Stimulated activated CD4-positive, alpha-beta T cell treated with anti-CD3 and anti-CD28 coated beads, TNF-alpha, amount 100 ng/mL, for 1 hour (primary cell): ENCODE data around the gene NPHP4.
"Not testable (repeated sequence)": the region's sequence is repeated elsewhere in the genome, so short reads cannot be mapped to it uniquely, and the experiment has no call there.

ENCODE experiments used
- DNase-seq, 3 donors: peaks; one replicate each; pipeline ENCODE4 v3.0.0-alpha.2; 2020; ENCODE audit warnings: low read depth in 3 of 3, low spot score in 1 of 3

NPHP4 gene

GRCh38 chr1:5859766-5860165, 132.5 kb downstream of the NPHP4 start:
- DNase-seq, result no peak

DNA sequence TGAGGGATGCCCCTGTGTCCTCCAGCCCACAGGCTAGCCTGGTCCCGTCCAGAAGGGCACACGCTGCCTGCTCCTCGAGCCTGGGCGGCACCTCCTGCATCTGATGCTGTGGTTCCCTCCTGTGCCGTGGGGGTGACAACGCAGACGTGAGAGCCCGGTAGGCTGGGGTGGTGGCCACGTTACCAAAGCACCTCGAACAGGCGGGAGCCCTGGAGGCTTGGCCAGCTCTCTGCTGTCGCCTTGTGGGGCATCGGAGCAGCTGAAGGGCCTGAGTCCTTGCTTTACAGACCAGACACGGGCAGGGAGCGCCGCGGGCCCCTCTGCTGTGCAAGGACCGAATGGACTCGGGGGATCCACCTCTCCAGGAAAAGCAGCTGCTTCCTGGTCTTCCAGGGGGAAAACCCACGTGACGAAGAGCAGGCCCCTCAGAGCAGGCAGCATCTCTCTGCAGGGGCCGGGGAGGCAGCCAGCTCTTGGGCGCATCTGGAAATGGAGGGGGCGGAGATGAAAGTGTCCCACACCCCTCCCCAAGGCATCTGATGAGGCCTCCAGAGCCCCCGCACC, 133.3 kb downstream of the NPHP4 start:
- DNase-seq, result no peak

GRCh38 chr1:5858246-5858645, 134.0 kb downstream of the NPHP4 start:
- DNase-seq, result no peak

GRCh38 chr1:5857508-5858090, 134.6 kb downstream of the NPHP4 start:
- no peak for DNase-seq

DNA sequence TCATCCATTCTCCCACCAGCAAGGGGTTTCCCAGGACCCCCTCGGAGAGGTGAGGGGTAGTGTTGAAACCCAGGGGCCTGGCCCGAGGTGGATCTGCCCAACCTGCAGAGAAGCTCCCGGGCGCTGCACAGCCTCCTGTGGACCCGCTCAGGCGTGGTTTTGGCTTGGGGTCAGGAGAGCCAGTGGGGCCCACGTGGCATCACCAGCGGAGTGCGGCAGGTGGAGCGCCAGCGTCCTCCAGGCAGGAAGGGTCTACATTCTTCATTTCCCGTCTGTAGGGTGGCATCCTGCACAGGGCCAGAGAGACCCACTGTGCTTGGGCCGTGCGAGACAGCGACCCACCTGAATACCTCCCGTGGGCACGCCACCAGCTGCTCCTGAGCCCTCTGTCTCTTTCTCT, 135.2 kb downstream of the NPHP4 start:
- no peak for DNase-seq

DNA sequence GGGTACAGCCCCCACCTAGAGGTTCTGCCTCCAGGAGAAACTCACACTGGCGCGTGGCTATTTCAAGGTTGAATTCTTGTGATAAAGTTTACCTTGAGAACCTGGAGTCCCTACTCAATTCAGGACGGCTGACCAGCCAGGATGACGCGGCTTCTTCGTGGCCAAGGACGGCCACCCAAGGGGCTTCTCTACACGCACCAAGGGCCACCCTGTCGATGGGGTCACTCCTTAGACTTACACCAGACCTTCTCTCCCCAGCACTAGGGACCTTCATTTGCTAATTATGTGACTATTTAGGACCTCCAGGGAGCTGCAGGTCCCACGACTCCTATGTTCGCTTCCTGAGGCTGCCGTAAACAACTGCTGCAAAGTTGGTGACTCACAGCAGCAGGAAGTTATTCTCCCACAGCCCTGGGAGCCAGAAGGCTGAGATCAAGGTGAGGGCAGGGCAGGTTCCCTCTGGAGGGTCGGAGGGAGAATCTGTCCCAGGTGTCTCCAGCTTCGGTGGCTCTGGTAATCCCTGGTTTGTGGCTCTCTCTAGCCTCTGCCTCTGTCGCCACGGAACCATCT, 135.9 kb downstream of the NPHP4 start:
- DNase-seq, result no peak

GRCh38 chr1:5855196-5855897, 136.9 kb downstream of the NPHP4 start:
- no peak for DNase-seq

GRCh38 chr1:5854754-5855153, 137.5 kb downstream of the NPHP4 start:
- DNase-seq, result no peak

DNA sequence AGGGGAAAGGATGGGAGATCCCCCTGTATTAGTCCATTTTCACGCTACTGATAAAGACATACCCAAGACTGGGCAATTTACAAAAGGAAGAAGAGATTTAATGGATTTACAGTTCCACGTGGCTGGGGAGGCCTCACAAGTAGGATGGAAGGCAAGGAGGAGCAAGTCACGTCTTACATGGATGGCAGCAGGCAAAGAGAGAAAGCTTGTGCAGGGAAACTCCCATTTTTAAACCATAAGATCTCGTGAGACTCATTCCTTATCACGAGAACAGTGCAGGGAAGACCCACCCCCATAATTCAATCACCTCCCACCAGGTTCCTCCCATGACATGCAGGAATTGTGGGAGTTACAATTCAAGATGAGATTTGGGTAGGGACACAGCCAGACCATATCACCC, 138.4 kb downstream of the NPHP4 start:
- DNase-seq, result not testable (repeated sequence)

GRCh38 chr1:5850503-5850902, 141.7 kb downstream of the NPHP4 start:
- DNase-seq, result no peak

DNA sequence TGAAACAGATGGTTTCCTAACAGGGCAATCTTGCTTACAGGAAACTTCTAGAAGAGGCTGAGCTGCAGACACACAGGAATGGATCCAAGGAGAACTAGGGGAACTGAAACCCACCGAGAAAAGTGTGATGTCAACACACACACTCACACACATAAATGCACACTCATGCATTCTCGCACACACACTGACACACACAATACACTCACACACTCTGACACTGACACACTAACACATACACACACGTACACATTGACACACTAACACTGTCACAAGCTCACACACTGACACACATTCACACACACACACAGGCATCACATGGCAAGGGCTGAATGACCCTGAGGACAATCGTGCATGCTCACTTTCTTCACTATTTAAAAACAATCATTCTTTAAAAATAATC, 142.7 kb downstream of the NPHP4 start:
- DNase-seq, result no peak

DNA sequence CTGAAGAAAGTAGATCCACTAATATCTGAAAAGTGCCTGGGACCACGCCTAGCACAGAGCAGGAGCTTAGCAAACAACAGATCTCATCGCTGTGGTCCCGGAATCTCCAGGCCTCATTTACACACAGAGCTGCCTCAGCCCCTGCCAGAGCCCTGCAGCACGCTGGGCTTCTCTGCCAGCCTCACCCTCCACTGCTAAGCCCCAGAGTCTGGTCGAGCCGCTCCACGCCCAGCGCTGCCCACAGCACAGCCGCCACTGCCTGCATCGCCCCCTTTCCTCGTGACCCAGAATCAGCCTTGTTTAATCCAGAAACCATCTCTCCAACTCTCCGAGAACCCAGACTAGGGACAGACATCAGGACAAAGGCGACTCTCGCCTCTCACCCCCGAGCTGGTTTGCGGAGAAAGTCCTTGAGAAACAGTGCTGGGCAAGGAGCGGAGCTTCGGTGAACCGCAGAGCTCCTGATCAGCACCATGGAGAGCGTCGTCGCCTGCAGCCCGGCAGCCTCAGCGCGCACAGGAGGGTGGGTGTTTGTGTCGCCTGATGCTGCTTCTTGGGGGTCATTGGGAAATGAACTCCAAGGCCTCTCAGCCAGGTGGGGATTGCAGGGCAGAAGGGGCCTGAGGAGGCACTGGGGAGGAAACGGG, 145.1 kb downstream of the NPHP4 start:
- DNase-seq, result no peak

DNA sequence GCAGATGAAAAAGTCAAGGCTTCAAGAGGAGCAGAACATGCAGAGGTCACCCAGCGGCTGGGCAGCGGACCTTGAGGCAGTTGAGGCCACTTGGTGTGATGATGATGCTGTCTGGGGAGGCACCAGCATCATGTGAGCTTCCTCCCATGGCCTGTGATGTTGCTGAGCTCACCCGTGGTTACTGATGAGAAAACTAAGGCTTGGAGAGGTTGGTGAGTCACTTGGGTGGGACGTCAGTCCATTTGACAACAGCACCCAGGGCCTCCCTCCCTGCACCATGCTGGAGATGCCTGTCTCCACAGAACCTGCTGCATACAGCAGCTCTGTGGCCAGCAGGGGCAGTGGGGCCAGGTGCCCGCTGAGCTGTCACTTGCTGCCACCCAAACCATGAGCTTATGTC, 146.8 kb downstream of the NPHP4 start:
- no peak for DNase-seq

DNA sequence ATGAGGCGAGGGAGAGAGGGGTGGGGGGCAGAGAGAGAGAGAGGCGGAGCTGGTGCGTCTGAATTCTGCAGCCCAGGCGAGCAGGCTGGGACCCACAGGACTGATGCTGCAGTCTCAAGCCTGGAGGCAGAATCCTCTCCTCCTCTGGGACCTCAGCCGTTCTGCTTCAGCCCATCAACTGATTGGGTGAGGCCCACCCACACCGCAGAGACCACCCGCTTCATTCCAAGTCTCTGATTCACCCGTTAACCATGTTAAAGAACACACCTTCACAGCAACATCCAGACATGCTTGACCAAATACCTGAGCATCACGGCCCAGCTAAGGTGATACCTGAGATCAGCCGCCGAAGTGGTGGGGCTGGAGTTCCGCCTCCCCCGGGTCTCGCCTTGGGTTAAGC, 147.8 kb downstream of the NPHP4 start:
- DNase-seq, result no peak

DNA sequence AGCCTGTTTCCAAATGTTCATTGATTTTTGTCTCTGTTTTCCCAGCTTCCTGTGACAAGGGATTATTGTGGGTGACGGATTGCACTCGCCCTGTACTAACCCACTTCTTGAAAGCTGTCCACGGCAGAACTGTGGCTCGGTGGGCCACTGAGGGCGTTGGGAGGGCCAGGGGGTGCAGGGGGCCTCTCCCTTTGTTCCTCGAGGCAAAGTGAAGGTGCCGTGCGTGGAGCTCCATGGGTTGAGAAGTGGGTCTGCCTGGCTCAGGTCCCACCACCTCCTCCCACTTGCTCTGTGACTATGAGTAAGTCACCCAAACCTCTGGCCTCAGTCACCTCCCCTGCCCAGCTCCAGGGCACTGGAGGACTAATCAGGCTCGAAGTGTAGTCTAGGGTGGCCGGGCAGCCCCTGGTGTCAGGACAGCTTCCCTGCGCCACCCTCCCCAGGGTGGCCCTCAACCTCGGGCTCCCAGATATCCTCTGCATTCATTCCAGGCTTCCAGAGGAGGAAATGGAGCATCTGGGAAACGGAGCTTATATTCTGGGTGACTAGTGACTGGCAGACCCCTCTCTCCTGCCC, 148.6 kb downstream of the NPHP4 start:
- no peak for DNase-seq

- no peak for DNase-seq
Observed at GRCh38 chr1:5842679-5843078, 149.5 kb downstream of the NPHP4 start.

- no peak for DNase-seq
Observed at GRCh38 chr1:5840551-5841001, 151.6 kb downstream of the NPHP4 start.

- DNase-seq, result no peak
Observed at GRCh38 chr1:5839881-5840550, 152.2 kb downstream of the NPHP4 start.

DNA sequence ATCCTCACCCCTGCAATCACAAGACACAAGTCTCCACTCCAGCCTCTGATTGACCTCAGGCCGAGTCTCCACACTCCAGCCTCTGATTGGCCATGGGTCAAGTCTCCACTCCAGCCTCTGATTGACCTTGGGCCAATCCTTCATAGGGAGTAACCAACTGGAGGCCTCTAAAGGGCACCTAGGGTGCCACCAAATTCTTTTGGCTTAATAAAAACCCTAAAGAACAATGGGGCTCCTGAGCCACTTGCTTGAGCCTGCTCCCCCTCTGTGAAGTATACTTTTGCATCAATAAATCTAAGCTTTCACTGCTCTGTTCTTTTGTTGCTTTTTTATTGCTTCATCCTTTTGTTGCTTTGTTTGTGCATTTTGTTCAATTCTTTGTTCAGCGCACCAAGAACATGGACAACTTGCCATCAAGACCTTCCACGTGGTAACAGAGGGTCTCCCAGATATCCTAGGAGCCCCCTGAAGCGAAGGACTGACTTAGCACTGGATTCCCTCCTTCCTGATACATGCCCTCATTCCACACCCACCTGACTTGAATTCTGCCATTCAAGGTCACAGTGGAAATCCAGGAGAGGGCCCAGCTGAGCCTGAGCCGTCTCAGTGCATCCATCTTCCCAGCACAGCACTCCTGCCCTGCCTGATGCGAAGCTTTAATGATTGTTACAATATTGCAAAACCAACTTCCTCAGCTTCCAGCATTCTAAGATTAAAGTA, 152.9 kb downstream of the NPHP4 start:
- no peak for DNase-seq

DNA sequence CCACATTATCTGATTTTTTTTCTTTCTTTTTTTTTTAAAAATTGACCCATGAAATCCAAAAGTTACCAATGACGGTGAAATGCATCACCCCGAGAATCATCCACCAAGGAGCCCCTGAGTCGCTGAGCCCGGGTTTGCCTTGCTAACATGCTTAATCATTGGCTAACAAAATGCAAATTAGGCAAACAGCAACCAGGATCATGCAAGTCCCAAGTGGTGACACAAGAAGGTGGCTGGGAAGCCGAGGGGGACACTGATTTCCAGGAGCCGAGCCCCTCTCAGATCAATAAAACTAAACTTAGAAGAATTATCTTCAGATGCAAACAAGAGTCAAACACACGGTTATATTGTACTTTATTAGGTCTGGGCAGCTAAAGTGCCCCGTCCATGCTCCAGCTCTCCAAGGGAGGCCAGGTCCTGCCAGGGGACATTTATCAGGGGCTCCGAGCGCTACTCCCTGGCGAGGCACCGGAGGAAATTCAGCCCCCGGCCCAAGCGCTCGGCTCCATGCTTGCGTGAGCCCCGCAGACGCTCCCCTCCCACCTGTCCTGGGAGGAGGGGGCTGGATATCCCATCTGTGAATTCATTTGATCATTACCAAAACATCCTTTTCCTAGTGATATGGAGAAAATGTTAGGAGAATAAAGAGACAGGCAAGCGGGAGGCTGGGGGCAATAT, 154.1 kb downstream of the NPHP4 start:
- no peak for DNase-seq
